CD4-positive, alpha-beta T cell treated with Interferon gamma for 1 hour (primary cell): Measurements from ENCODE around the gene UCN2.

Experiments
- DNase-seq: peaks from one replicate; pipeline ENCODE4 v3.0.0-alpha.2; 2020

The UCN2 gene

GRCh38 chr3:48563382-48563918 is at the start of gene UCN2:
TSS of gene UCN2 (minus strand) at chr3:48563781. CDS start at chr3:48563124, 657 bp downstream.
- DNase-seq = no peak

GRCh38 chr3:48612309-48612708 is 48.7 kb upstream of the UCN2 start:
- DNase-seq = no peak

- peak; percentile 93 for DNase-seq
These were observed 45.8 kb upstream of the UCN2 start, which contains the start of gene UQCRC1 for GRCh38 chr3:48609088-48610005. TSS of gene UQCRC1 (minus strand) at chr3:48609646. CDS start at chr3:48609620, 26 bp downstream.

GRCh38 chr3:48607519-48607918 is 43.9 kb upstream of the UCN2 start:
- DNase-seq = no peak

GRCh38 chr3:48601622-48601994 is 38.0 kb upstream of the UCN2 start:
- no peak for DNase-seq

GRCh38 chr3:48600711-48601621 is 37.4 kb upstream of the UCN2 start:
- DNase-seq = no peak

- DNase-seq = no peak
These were observed 36.1 kb upstream of the UCN2 start for GRCh38 chr3:48599509-48600285.

GRCh38 chr3:48599077-48599501 is 35.5 kb upstream of the UCN2 start:
- no peak for DNase-seq

- no peak for DNase-seq
These were observed 34.9 kb upstream of the UCN2 start for GRCh38 chr3:48598323-48599076.

GRCh38 chr3:48597408-48597800 is 33.8 kb upstream of the UCN2 start:
- DNase-seq = no peak

- no peak for DNase-seq
These were observed 33.3 kb upstream of the UCN2 start for GRCh38 chr3:48596676-48597407.

GRCh38 chr3:48596157-48596556 is 32.6 kb upstream of the UCN2 start:
- DNase-seq = no peak

- DNase-seq = peak; percentile 16
These were observed 32.0 kb upstream of the UCN2 start for GRCh38 chr3:48595526-48596121.

- peak; percentile 6 for DNase-seq
These were observed 31.5 kb upstream of the UCN2 start, which contains the start of gene COL7A1 for GRCh38 chr3:48595075-48595525. TSS of gene COL7A1 (minus strand) at chr3:48595329. CDS start at chr3:48595159, 170 bp downstream.

GRCh38 chr3:48594417-48595049 is 31.0 kb upstream of the UCN2 start:
- no peak for DNase-seq

GRCh38 chr3:48593337-48593736 is 29.8 kb upstream of the UCN2 start:
- DNase-seq = no peak

GRCh38 chr3:48592519-48593087 is 29.0 kb upstream of the UCN2 start:
- no peak for DNase-seq

GRCh38 chr3:48591886-48592518 is 28.4 kb upstream of the UCN2 start:
- no peak for DNase-seq

GRCh38 chr3:48591436-48591835 is 27.9 kb upstream of the UCN2 start:
- no peak for DNase-seq
